Brain microvascular endothelial cell (primary cell): ENCODE data around the gene NPAS2.

Experiments used
- DNase-seq: peaks from one replicate; pipeline ENCODE4 v3.0.0-alpha.2; 2020
- H3K27ac ChIP-seq: fragments of 250-450 bp; sonication (Bioruptor Pico); 2 replicates; pipeline ENCODE4 v1.5.1; 2020; ENCODE audit warnings: mild to moderate bottlenecking, moderate library complexity
- H3K27me3 ChIP-seq: fragments of 250-450 bp; sonication (Bioruptor Pico); replicated peaks from 2 replicates; pipeline ENCODE4 v1.5.1; 2020; ENCODE audit warnings: mild to moderate bottlenecking
- H3K36me3 ChIP-seq: fragments of 250-450 bp; sonication (Bioruptor Pico); replicated peaks from 2 replicates; pipeline ENCODE4 v1.5.1; 2020; ENCODE audit warnings: mild to moderate bottlenecking
- H3K4me3 ChIP-seq: 2 replicates; pipeline ENCODE4 v1.5.1; 2011; ENCODE audit warnings: low read depth, mild to moderate bottlenecking, control low read depth, low read length, moderate library complexity
- in situ Hi-C: cut with HindIII; loops from 2 replicates; pipeline ENCODE4 v1.10.0; 2017; ENCODE audit warnings: low sequenced_read_pairs, low pct_ligation_motif_present
- TF ChIP-seq, protein P1 (sequence below): IDR thresholded peaks from 2 replicates; pipeline ENCODE4 v1.5.1; 2011; ENCODE audit warnings: low read depth, mild to moderate bottlenecking, moderate library complexity, low read length, control low read depth, inconsistent platforms; ENCODE audit errors: missing control alignments

Gene NPAS2

DNA sequence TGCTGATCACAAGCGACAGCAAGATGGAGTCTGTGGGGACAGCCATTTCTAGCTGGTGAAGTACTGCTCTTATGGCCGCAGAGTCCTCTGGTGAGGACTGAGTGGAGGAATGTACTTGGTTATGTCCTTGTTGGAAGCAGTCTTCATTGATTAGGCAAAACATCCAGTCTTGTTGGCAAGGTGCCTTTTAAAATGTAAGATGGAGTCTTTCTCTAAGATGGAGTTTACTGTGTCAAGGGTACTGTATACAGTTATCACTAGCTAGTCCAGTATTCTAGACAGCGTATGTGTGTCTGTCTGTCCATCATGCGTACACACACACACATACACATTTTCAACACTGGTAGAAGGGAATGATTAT is 74.8 kb downstream of the NPAS2 start:
- Histone ChIP-seq H3K36me3 (no peaks in the 10 kb centered on the region), H3K27me3 (no peaks in the 10 kb centered on the region), H3K27ac (no peak overlapping the region), H3K4me3 (no peak overlapping the region)
- TF ChIP-seq, protein P1, sequence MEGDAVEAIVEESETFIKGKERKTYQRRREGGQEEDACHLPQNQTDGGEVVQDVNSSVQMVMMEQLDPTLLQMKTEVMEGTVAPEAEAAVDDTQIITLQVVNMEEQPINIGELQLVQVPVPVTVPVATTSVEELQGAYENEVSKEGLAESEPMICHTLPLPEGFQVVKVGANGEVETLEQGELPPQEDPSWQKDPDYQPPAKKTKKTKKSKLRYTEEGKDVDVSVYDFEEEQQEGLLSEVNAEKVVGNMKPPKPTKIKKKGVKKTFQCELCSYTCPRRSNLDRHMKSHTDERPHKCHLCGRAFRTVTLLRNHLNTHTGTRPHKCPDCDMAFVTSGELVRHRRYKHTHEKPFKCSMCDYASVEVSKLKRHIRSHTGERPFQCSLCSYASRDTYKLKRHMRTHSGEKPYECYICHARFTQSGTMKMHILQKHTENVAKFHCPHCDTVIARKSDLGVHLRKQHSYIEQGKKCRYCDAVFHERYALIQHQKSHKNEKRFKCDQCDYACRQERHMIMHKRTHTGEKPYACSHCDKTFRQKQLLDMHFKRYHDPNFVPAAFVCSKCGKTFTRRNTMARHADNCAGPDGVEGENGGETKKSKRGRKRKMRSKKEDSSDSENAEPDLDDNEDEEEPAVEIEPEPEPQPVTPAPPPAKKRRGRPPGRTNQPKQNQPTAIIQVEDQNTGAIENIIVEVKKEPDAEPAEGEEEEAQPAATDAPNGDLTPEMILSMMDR = no peak
- no peak for DNase-seq
- in situ Hi-C loops = no loop called here

DNA sequence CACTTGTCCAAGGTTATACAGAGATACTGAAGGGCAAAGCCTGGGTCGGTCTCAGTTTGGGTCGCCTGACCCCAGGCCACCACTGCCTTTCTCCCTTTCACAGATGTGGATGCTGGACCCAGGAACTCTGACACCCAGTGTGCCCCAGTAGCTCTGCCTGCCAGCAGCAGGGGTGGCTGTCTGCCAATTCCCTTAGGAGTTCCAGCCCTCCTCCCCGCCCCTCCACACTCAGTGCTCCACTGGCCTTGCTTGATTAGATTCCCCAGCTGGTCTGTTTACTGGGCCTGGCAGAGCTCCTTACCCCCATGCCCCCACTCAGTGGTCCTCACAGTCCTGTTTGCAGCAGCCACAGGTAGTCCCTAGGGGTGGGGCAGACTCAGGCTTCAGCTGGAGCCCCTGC is 75.5 kb downstream of the NPAS2 start:
- in situ Hi-C loops = no loop called here
- Histone ChIP-seq H3K27me3 (no peaks in the 10 kb centered on the region), H3K27ac (no peak overlapping the region), H3K4me3 (no peak overlapping the region), H3K36me3 (no peaks in the 10 kb centered on the region)
- DNase-seq = no peak
- TF ChIP-seq, protein P1 = no peak

DNA sequence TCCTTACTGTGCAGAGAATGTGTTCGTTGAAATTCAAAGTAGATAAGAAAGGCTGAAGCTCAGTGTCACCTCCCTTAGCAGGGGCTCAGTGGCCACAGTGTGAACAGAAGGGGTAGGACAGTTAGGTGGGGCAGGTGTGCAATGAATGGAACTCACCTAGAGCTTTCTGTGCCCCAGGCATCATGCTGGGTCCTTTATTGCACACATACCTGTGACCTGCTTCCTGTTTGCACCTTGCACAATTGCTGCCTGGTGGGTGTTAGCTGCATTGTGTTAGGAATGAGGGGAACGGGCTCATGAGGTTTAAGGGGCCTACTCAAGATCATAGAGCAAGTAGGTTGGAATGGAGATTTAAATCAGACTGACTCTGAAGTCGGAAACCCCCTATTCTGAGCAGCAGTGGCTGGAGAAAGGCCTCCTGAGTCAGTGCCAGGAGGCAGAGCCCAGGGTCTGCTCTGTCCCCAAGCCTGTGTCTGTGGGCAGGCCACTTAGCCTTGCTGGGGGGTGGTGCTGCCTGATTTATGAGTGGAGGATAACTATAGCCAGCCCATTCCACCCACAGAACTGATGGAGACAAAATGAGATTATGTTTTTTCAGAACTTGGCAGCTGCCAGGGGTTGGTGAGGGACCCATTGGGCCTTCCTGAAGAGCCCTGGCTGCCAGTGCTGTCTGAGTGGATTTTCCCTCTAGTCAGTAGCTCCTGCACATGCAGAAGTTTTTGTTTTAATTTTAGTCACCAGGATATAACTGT is 76.2 kb downstream of the NPAS2 start:
- Histone ChIP-seq H3K4me3 (no peak overlapping the region), H3K27me3 (no peaks in the 10 kb centered on the region), H3K36me3 (no peaks in the 10 kb centered on the region), H3K27ac (no peak overlapping the region)
- in situ Hi-C loops = no loop called here
- no peak for DNase-seq
- TF ChIP-seq, protein P1 = no peak

DNA sequence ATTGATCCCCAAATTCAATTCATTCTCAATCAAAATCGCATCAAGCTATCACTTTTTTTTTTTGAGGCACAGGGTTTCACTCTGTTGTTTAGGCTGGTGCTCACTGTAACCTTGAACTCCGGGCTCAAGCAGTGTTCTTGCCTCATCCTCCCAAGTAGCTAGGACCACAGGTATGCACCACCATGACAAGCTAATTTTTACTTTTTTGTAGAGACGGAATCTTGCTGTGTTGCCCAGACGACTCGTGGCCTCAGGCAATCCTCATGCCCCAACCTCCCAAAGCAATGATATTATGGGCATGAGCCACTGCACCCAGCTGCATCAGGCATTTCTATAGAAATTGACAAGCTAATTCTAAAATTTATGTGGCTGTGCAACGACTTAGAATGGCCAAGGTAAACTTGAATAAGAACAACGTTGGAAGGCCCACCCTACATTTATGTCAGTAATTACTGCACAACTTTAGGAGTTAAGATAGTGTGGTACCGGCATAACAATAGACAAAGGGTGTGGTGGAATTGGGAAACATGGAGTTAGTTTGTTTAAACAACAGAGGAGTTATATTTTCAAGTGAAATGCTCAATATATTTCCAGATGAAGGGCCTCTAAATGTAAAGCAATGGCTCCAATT is 78.2 kb downstream of the NPAS2 start:
- Histone ChIP-seq H3K27ac (no peak overlapping the region), H3K4me3 (no peak overlapping the region), H3K36me3 (no peaks in the 10 kb centered on the region), H3K27me3 (no peaks in the 10 kb centered on the region)
- in situ Hi-C loops = no loop called here
- no peak for DNase-seq
- TF ChIP-seq, protein P1 = no peak

DNA sequence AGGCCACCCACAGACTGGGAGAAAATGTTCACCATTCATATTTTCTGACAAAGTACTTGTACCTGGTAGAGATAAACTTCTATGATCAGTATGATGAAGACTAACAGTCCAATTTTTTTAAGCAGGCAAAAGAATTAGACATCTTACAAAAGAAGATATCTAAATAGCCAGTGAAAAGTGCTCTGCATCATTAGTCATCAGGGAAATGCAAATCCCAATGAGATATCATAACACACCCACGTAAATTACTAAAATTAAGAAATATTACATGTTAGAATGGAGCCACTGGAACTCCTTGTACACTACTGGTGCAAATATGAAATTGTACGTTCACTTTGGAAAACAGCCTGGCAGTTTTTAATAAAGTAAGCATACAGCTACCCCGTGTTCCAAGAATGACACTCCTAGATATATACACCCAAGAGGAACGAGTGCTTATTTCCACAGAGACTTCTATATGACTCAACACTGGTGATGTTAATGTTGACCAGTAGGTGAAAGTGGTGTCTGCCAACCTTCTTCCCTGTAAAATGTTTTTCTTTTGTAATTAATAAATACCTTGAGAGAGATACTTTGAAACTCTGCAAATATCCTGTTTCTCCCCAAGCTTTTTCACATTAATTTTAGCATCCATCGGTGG is 80.3 kb downstream of the NPAS2 start:
- Histone ChIP-seq H3K4me3 (no peak overlapping the region), H3K27me3 (no peaks in the 10 kb centered on the region), H3K27ac (no peak overlapping the region), H3K36me3 (peaks cover 3% of the 10 kb centered on the region)
- in situ Hi-C loops = no loop called here
- TF ChIP-seq, protein P1 = no peak
- DNase-seq = no peak
